NCI-H526 (cell line): ENCODE results near the gene FNBP1.

Source experiments
- DNase-seq, 2 experiments: peaks; one replicate each; lab custom pipeline; 2025; lab: John Stamatoyannopoulos, UW

The FNBP1 gene

GRCh38 chr9:129889941-129890717 lies 152.9 kb downstream of the FNBP1 start:
- DNase-seq = no peak

GRCh38 chr9:129889122-129889940 lies 153.7 kb downstream of the FNBP1 start:
- DNase-seq = no peak

- DNase-seq = no peak
These were observed 154.5 kb downstream of the FNBP1 start for GRCh38 chr9:129888293-129889121.

- DNase-seq = no peak
These were observed 155.4 kb downstream of the FNBP1 start for GRCh38 chr9:129887334-129888292.

GRCh38 chr9:129886226-129887174 lies 156.5 kb downstream of the FNBP1 start:
- no peak for DNase-seq

- peak; percentile 16 to 86 for DNase-seq
These were observed 157.3 kb downstream of the FNBP1 start for GRCh38 chr9:129885670-129886106.

- peak in 1 of 2 experiments; percentile 31 for DNase-seq
These were observed 157.8 kb downstream of the FNBP1 start for GRCh38 chr9:129885018-129885669.

- DNase-seq = peak; percentile 48 to 90
These were observed 158.6 kb downstream of the FNBP1 start for GRCh38 chr9:129884220-129885017.

- no peak for DNase-seq
These were observed 161.3 kb downstream of the FNBP1 start for GRCh38 chr9:129881547-129882324.

- no peak for DNase-seq
These were observed 162.1 kb downstream of the FNBP1 start for GRCh38 chr9:129880654-129881546.

GRCh38 chr9:129879991-129880653 lies 162.9 kb downstream of the FNBP1 start:
- no peak for DNase-seq

GRCh38 chr9:129879103-129879699 lies 163.8 kb downstream of the FNBP1 start:
- DNase-seq = no peak

- no peak for DNase-seq
These were observed 164.7 kb downstream of the FNBP1 start for GRCh38 chr9:129878291-129878690.

- no peak for DNase-seq
These were observed 166.2 kb downstream of the FNBP1 start for GRCh38 chr9:129876815-129877214.

- no peak for DNase-seq
These were observed 167.1 kb downstream of the FNBP1 start for GRCh38 chr9:129875687-129876395.
